Uterus (tissue), 4 donors: ENCODE results near the gene SLC6A17. TPM values are rescaled to one million over a fixed set of nuclear protein-coding genes. Genes with fewer than 3 reads are reported as not detected.
A peak's percentile ranks its signal among the peaks of the same experiment; 100 is the strongest.

Experiments used
- DNase-seq, 2 donors: peaks; one replicate each; pipeline ENCODE4 v3.0.0-alpha.2; 2019 to 2020
- H3K27ac ChIP-seq, 2 donors: fragments of 200-600 bp; sonication (generic); 1 replicate in 1 of 2; 2 replicates in 1 of 2; pipeline ENCODE4 v1.5.1; 2016 to 2018
- H3K27me3 ChIP-seq, 2 donors: fragments of 200-600 bp; sonication (generic); one replicate each; pipeline ENCODE4 v1.5.1; 2018 to 2019; ENCODE audit warnings: control low read depth in 1 of 2
- H3K36me3 ChIP-seq, 2 donors: fragments of 200-600 bp; sonication (generic); one replicate each; pipeline ENCODE4 v1.5.1; 2019; ENCODE audit warnings: control low read depth in 1 of 2
- H3K4me1 ChIP-seq, 2 donors: fragments of 200-600 bp; sonication (generic); one replicate each; pipeline ENCODE4 v1.5.1; 2018 to 2019; ENCODE audit warnings: control low read depth in 1 of 2
- H3K4me3 ChIP-seq, 2 donors: fragments of 200-600 bp; sonication (generic); 1 replicate in 1 of 2; 2 replicates in 1 of 2; pipeline ENCODE4 v1.5.1; 2018 to 2019; ENCODE audit warnings: mild to moderate bottlenecking in 1 of 2
- H3K9me3 ChIP-seq, 2 donors: fragments of 200-600 bp; sonication (generic); one replicate each; pipeline ENCODE4 v1.5.1; 2019; ENCODE audit warnings: control low read depth in 1 of 2
- POLR2A ChIP-seq, 2 donors: fragments of 450-650 bp; IDR thresholded peaks; one replicate each; pipeline ENCODE4 v1.6.1; 2016; ENCODE audit warnings: antibody characterized with exemption in 2 of 2, mild to moderate bottlenecking in 1 of 2, moderate library complexity in 1 of 2
- intact Hi-C: fragments of 100-400 bp; cut with DNase I; formaldehyde crosslinking; loops from one replicate; pipeline ENCODE4 v1.15.1; 2023; ENCODE audit warnings: low total_unique reads
- total RNA-seq, 4 donors: library from RNA; depleted of rRNA in 3 of 4; stranded (reverse); fragments of >200 nt in 3 of 4; gene quantifications; one replicate each; pipeline versions ENCODE4 v1.1.0 to v1.2.4, GENCODE V29; 2014 to 2023
- TF ChIP-seq, protein P1 (sequence below), 4 experiments: fragments of 200-600 bp in 2 of 4; fragments of 450-650 bp in 2 of 4; sonication (generic) in 2 of 4; IDR thresholded peaks; one replicate each; pipeline ENCODE4 v1.5.1; 2016 to 2019; ENCODE audit warnings: antibody characterized with exemption in 4 of 4, mild to moderate bottlenecking in 2 of 4, moderate library complexity in 1 of 4
- donor health status: DM: yes; HTN: yes; CAD: no.

SLC6A17 gene
- total RNA-seq, 4 donors from 2014 or later = 0.07 to 0.15 TPM; not detected in 2

DNA sequence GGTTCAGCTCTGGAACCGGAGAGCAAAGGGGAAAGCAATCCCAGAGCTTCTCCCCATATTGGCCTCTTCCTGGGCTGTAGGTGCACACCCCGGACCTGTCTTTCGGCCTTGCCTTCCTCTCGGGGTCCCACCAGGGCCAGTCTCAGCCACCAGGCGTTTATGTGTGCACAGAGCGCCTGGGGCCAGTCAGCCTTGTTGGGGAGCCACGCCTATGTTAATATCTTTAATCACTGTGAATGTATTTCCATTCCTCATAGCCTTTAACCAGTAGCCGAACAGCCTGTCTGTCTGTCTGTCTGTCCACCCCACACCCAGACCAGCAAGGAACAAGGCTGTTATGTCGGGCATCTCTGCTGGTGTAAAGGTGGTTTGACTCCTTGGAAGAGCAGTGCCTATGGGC lies 78.6 kb downstream of the SLC6A17 start:
- H3K27ac ChIP-seq = no peak overlapping the region
- no peak for DNase-seq
- no peaks in the 10 kb centered on the region for H3K27me3 ChIP-seq
- H3K9me3 ChIP-seq = no peaks in the 10 kb centered on the region
- TF ChIP-seq, protein P1, sequence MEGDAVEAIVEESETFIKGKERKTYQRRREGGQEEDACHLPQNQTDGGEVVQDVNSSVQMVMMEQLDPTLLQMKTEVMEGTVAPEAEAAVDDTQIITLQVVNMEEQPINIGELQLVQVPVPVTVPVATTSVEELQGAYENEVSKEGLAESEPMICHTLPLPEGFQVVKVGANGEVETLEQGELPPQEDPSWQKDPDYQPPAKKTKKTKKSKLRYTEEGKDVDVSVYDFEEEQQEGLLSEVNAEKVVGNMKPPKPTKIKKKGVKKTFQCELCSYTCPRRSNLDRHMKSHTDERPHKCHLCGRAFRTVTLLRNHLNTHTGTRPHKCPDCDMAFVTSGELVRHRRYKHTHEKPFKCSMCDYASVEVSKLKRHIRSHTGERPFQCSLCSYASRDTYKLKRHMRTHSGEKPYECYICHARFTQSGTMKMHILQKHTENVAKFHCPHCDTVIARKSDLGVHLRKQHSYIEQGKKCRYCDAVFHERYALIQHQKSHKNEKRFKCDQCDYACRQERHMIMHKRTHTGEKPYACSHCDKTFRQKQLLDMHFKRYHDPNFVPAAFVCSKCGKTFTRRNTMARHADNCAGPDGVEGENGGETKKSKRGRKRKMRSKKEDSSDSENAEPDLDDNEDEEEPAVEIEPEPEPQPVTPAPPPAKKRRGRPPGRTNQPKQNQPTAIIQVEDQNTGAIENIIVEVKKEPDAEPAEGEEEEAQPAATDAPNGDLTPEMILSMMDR (IDR thresholded peaks at IDR 0.05) = no peak
- no peak for TF ChIP-seq POLR2A (IDR thresholded peaks at IDR 0.05)
- intact Hi-C loops = no loop called here
- H3K4me1 ChIP-seq = no peaks in the 10 kb centered on the region
- H3K4me3 ChIP-seq = no peak overlapping the region
- no peaks in the 10 kb centered on the region for H3K36me3 ChIP-seq

DNA sequence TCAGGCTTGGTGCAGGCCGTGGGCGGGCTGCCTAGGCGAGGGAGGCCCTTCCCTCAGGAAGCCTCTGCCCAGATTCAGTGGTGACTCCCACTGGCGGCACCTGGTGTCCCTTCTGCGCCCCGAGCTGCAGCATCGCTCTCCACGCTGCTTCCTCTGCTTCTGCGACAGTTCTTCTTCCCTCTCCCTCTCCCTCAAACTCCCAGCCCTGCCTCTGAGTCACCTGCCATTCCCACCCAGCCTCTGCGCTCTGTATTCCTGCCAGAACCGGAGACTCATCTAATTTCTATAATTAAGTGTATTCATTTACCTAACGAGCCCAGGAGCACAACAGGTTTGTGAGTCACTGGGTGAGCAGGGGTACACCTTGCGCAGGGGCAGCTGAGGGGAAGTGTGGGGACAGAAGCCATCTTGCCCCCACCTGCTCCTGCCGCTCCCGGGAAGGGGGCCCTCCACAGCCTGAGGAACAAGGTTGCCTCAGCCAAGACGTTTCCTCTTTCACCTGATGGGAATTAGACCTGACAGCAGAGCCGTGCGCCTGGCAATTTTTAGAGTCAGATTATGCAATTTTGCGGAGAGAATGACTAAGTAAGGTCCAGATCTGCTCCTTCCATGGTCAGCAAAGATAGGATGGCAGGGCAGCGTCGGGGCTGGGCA lies 79.2 kb downstream of the SLC6A17 start:
- Histone ChIP-seq H3K27ac (no peak overlapping the region), H3K4me3 (no peak overlapping the region), H3K4me1 (no peaks in the 10 kb centered on the region), H3K36me3 (no peaks in the 10 kb centered on the region), H3K27me3 (no peaks in the 10 kb centered on the region), H3K9me3 (no peaks in the 10 kb centered on the region)
- DNase-seq = no peak
- TF ChIP-seq, protein P1 (IDR thresholded peaks at IDR 0.05) = no peak
- no peak for TF ChIP-seq POLR2A (IDR thresholded peaks at IDR 0.05)
- intact Hi-C loops = no loop called here

DNA sequence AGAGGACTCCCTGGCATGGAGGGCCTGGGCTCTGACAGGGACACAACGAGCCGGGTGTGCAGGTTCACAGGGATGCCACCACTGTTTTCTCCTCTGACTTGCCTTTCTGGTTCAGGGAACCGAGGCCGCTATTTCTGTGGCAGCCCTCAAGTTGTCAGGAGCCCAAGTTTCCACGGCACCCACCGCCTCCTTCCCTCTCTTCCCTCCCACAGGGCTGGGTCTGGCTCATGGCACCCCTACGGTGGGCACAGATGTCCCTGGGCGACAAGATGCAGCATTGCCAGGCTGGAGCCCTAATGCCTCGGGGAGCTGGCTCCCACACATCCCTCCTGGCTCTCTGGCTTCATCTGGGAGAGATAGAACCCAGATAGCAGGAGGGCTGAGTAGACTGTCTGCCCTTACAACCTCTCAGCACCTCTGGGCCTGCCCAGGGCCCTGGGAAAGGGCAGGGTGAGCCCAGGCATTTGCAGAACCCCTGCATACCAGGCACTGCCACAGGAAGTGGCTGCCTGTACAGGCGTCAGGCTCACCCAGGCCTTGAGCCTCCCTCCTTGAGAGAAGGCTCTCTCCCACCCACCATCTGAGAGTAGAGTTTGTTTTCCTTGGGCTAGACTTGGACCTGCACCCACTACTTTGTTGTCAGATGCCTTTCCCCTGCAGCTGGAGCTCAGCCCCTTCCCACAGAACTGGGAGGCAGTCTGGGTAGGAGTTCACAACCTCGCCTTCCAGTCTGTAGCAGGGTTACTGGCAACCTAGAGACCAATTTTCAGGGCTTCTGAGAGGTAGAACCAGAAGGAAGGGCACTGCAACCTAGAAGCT lies 80.3 kb downstream of the SLC6A17 start:
- Histone ChIP-seq H3K4me1 (no peaks in the 10 kb centered on the region), H3K4me3 (no peak overlapping the region), H3K27me3 (no peaks in the 10 kb centered on the region), H3K36me3 (no peaks in the 10 kb centered on the region), H3K27ac (no peak overlapping the region), H3K9me3 (no peaks in the 10 kb centered on the region)
- intact Hi-C loops = no loop called here
- TF ChIP-seq POLR2A (IDR thresholded peaks at IDR 0.05) = no peak
- TF ChIP-seq, protein P1 (IDR thresholded peaks at IDR 0.05) = no peak
- no peak for DNase-seq

DNA sequence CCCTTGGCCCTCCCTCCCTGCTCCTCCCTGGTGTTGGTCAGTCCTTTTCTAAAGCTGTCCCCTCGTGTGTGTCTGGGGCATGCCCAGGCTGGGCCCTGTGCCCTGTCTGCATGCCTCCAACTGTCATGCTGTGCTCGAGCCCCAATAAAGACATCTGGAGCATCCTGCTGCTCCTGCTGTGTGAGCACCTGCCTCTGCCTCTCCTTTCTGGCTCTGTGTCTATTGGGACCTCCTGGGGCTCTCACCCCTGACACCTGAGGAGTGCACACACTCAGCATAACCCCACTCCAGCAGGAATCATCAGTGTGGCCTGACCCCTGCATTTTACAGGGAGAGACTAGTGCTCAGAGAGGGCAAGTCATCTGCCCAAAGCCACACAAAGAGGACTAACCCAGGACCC lies 83.6 kb downstream of the SLC6A17 start:
- H3K27me3 ChIP-seq = no peaks in the 10 kb centered on the region
- no peak overlapping the region for H3K4me3 ChIP-seq
- no peaks in the 10 kb centered on the region for H3K36me3 ChIP-seq
- no peaks in the 10 kb centered on the region for H3K9me3 ChIP-seq
- TF ChIP-seq POLR2A (IDR thresholded peaks at IDR 0.05) = no peak
- TF ChIP-seq, protein P1 (IDR thresholded peaks at IDR 0.05) = no peak
- H3K27ac ChIP-seq = no peak overlapping the region
- no peak for DNase-seq
- intact Hi-C loops = no loop called here
- H3K4me1 ChIP-seq = no peaks in the 10 kb centered on the region

DNA sequence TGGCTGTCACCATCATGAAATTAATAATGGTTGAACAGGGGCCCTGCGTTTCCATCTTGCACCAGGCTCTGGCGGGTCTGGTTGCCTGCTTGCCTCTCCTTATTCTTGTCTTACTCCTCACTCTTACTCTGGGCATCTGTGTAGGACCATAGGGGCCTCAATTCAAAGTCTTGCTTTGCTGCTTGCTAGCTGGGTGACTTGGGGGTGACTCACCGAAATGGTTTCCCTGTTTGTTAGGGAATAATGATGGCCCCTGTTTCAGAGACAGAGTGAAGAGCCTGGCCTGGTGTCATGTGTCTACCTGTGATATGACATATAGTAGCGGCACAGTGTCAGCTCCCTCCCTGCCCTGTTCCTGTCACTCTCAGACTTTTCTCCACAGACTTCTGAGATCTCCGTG lies 84.4 kb downstream of the SLC6A17 start:
- peak overlapping the region; percentile 45 to 70 for H3K27ac ChIP-seq

More for the DNA sequence above, 84.4 kb downstream of the SLC6A17 start:
- Histone ChIP-seq H3K27me3 (no peaks in the 10 kb centered on the region), H3K4me3 (no peak overlapping the region), H3K9me3 (no peaks in the 10 kb centered on the region), H3K4me1 (no peaks in the 10 kb centered on the region), H3K36me3 (no peaks in the 10 kb centered on the region)
- DNase-seq = no peak
- no peak for TF ChIP-seq POLR2A (IDR thresholded peaks at IDR 0.05)
- TF ChIP-seq, protein P1 (IDR thresholded peaks at IDR 0.05) = no peak
- intact Hi-C loops = no loop called here
